Upper lobe of left lung (tissue), 6 donors: ENCODE measurements around the gene PDXDC1. TPM values are rescaled to one million over a fixed set of nuclear protein-coding genes. Genes with fewer than 3 reads are reported as not detected.
A peak's percentile ranks its signal among the peaks of the same experiment; 100 is the strongest.
"Not testable (repeated sequence)": the region's sequence is repeated elsewhere in the genome, so short reads cannot be mapped to it uniquely, and the experiment has no call there.

Experiments used
- ATAC-seq, 2 donors: fragments of 200-7000 bp; cut with Tn5 transposase; one replicate each; pipeline ENCODE4 v1.9.1; 2022; ENCODE audit warnings: mild to moderate bottlenecking in 2 of 2, moderate library complexity in 2 of 2; ENCODE audit not compliant: low FRiP score in 2 of 2
- DNase-seq, 2 donors: peaks; one replicate each; pipeline ENCODE4 v3.0.0-alpha.2; 2019 to 2020
- H3K27ac ChIP-seq, 4 donors: fragments of 200-600 bp; sonication (generic); one replicate each; pipeline ENCODE4 v1.5.1; 2016 to 2019
- H3K27me3 ChIP-seq, 4 donors: fragments of 200-600 bp; sonication (generic); one replicate each; pipeline ENCODE4 v1.5.1; 2017 to 2019
- H3K36me3 ChIP-seq, 4 donors: fragments of 200-600 bp; sonication (generic); one replicate each; pipeline ENCODE4 v1.5.1; 2016 to 2019
- H3K4me1 ChIP-seq, 4 donors: fragments of 200-600 bp; sonication (generic); one replicate each; pipeline ENCODE4 v1.5.1; 2018 to 2019
- H3K4me3 ChIP-seq, 4 donors: fragments of 200-600 bp; sonication (generic); one replicate each; pipeline ENCODE4 v1.5.1; 2017 to 2019; ENCODE audit warnings: mild to moderate bottlenecking in 2 of 4, moderate library complexity in 1 of 4
- H3K9me3 ChIP-seq, 4 donors: fragments of 200-600 bp; sonication (generic); one replicate each; pipeline ENCODE4 v1.5.1; 2018 to 2019
- CTCF ChIP-seq, 6 experiments: fragments of 450-650 bp in 4 of 6; fragments of 200-600 bp in 2 of 6; sonication (generic) in 2 of 6; IDR thresholded peaks; one replicate each; pipeline ENCODE4 v1.5.1; 2016 to 2019; ENCODE audit warnings: antibody characterized with exemption in 6 of 6
- EP300 ChIP-seq, 4 donors: sonication (generic); formaldehyde crosslinking; IDR thresholded peaks; one replicate each; pipeline ENCODE4 v1.5.1; 2017; ENCODE audit warnings: antibody characterized with exemption in 4 of 4, control low read depth in 2 of 4
- POLR2A ChIP-seq, 4 donors: fragments of 450-650 bp; IDR thresholded peaks; one replicate each; pipeline ENCODE4 v1.5.1; 2016 to 2017; ENCODE audit warnings: antibody characterized with exemption in 4 of 4, mild to moderate bottlenecking in 2 of 4
- POLR2AphosphoS5 ChIP-seq, 2 donors: sonication (generic); formaldehyde crosslinking; IDR thresholded peaks; one replicate each; pipeline ENCODE4 v1.5.1; 2017; ENCODE audit warnings: antibody characterized with exemption in 2 of 2
- WGBS, 2 donors: methylation state at CpG; one replicate each; pipeline ENCODE4 v1.1.5; 2017 to 2018; 5-methylcytosine and 5-hydroxymethylcytosine counted together
- total RNA-seq, 6 donors: library from RNA; depleted of rRNA in 4 of 6; stranded (reverse); fragments of >200 nt in 4 of 6; gene quantifications; one replicate each; pipeline versions ENCODE4 v1.1.0 to v1.2.1, GENCODE V29; 2016 to 2021
- donor health status: DM: no; HTN: no; CAD: no; lungs with moderate emphysema.
- donor health status: DM: no; HTN: yes; CAD: no; lungs with severe emphysema.

Gene PDXDC1
- total RNA-seq, 6 donors from 2014 or later: 67.1 to 148 (median 85.2) TPM

- H3K4me3 ChIP-seq, H3K9me3 ChIP-seq, H3K4me1 ChIP-seq, ATAC-seq, H3K27me3 ChIP-seq, H3K27ac ChIP-seq, DNase-seq: not testable (repeated sequence)
- WGBS, 2 donors: 79 to 93% methylated on average over 6 of the region's 6 CpGs
- H3K36me3 ChIP-seq: peaks cover 29 to 92% (median 52%) of the 10 kb centered on the region in 4 donors
Measured at GRCh38 chr16:15029749-15030148, 54.9 kb downstream of the PDXDC1 start.

- Histone ChIP-seq H3K4me1 (peaks cover 0 to 5% (median 4%) of the 10 kb centered on the region in 4 donors), H3K27me3 (no peaks in the 10 kb centered on the region), H3K9me3 (no peaks in the 10 kb centered on the region), H3K27ac (no peak overlapping the region), H3K36me3 (peaks cover 40 to 93% (median 62%) of the 10 kb centered on the region in 4 donors), H3K4me3 (no peak overlapping the region)
- ATAC-seq: no peak
- TF ChIP-seq POLR2A (IDR thresholded peaks at IDR 0.05): no peak
- no peak for DNase-seq
- 53 to 63% methylated on average over 2 of the region's 2 CpGs for WGBS, 2 donors
Measured at GRCh38 chr16:15031179-15031578, 56.4 kb downstream of the PDXDC1 start.

GRCh38 chr16:15031586-15031985 lies 56.8 kb downstream of the PDXDC1 start:
- DNase-seq: no peak

DNA sequence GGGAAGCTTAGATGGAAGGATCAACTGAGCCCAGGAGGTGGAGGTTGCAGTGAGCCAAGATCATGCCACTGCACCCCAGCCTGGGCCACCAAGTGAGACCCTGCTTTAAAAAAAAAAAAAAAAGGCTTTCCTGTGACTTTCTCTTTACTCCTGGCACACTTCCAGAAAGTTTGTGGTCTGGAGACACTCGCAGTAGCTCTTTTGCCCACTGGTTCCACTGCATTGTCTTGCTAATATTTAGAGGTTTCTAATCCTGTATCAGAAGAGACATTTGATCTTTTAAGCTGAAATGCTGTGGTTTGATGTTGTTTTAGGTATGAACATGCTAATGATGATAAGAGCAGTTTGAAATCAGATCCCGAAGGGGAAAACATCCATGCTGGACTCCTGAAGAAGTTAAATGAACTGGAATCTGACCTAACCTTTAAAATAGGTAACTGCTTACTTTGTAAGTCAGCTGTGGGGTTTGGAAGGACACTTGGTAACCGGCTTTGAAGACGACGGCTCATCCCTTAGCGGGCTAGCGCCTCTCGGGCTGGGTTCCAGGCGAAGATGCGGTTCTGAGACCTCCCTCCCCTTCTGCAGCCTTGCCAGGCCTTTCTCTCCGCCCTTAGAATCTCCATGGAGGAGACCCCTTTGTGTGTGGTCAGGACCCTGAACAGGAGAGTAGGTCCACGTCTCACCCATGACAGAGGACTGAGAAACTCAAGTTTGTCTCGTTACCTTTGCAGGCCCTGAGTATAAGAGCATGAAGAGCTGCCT lies 57.9 kb downstream of the PDXDC1 start:
- peak overlapping the region in 1 of 4 donors; percentile 65 for H3K27ac ChIP-seq
- no peaks in the 10 kb centered on the region for H3K27me3 ChIP-seq
- DNase-seq: peak in 1 of 2 donors; percentile 41

More at GRCh38 chr16:15031586-15031985, 56.8 kb downstream of the PDXDC1 start:
- no peak for TF ChIP-seq EP300 (IDR thresholded peaks at IDR 0.05)
- TF ChIP-seq POLR2A (IDR thresholded peaks at IDR 0.05): no peak
- TF ChIP-seq CTCF (IDR thresholded peaks at IDR 0.05): no peak
- no peak for TF ChIP-seq POLR2AphosphoS5 (IDR thresholded peaks at IDR 0.05)
- 84 to 97% methylated on average over 8 of the region's 8 CpGs for WGBS, 2 donors
- Histone ChIP-seq H3K4me1 (peaks cover 0 to 5% (median 4%) of the 10 kb centered on the region in 4 donors), H3K9me3 (no peaks in the 10 kb centered on the region), H3K36me3 (peaks cover 40 to 94% (median 64%) of the 10 kb centered on the region in 4 donors), H3K27ac (no peak overlapping the region), H3K27me3 (no peaks in the 10 kb centered on the region), H3K4me3 (no peak overlapping the region)
- no peak for ATAC-seq

GRCh38 chr16:15033309-15033707 lies 58.5 kb downstream of the PDXDC1 start:
- no peak for DNase-seq
- no peak overlapping the region for H3K4me3 ChIP-seq
- no peak for TF ChIP-seq POLR2AphosphoS5 (IDR thresholded peaks at IDR 0.05)
- TF ChIP-seq POLR2A (IDR thresholded peaks at IDR 0.05): no peak
- no peak for TF ChIP-seq CTCF (IDR thresholded peaks at IDR 0.05)
- no peak for TF ChIP-seq EP300 (IDR thresholded peaks at IDR 0.05)
- H3K27me3 ChIP-seq: no peaks in the 10 kb centered on the region
- peaks cover 47 to 96% (median 72%) of the 10 kb centered on the region in 4 donors for H3K36me3 ChIP-seq
- H3K9me3 ChIP-seq: no peaks in the 10 kb centered on the region
- no peak for ATAC-seq
- H3K4me1 ChIP-seq: peaks cover 0 to 5% (median 4%) of the 10 kb centered on the region in 4 donors
- WGBS, 2 donors: 86 to 90% methylated on average over 13 of the region's 14 CpGs
- H3K27ac ChIP-seq: peak overlapping the region in 1 of 4 donors; percentile 65

More for the DNA sequence above, 57.9 kb downstream of the PDXDC1 start:
- TF ChIP-seq EP300 (IDR thresholded peaks at IDR 0.05): no peak
- TF ChIP-seq CTCF (IDR thresholded peaks at IDR 0.05): no peak
- no peak for TF ChIP-seq POLR2AphosphoS5 (IDR thresholded peaks at IDR 0.05)
- no peak for TF ChIP-seq POLR2A (IDR thresholded peaks at IDR 0.05)
- no peak for ATAC-seq
- Histone ChIP-seq H3K4me3 (no peak overlapping the region), H3K36me3 (peaks cover 47 to 96% (median 71%) of the 10 kb centered on the region in 4 donors), H3K9me3 (no peaks in the 10 kb centered on the region), H3K4me1 (peaks cover 0 to 5% (median 4%) of the 10 kb centered on the region in 4 donors)
- WGBS, 2 donors: 87 to 91% methylated on average over 12 to 13 of the region's 13 CpGs
